Measurements from ENCODE around the gene PACSIN1. TPM values are rescaled to one million over a fixed set of nuclear protein-coding genes. Genes with fewer than 3 reads are reported as not detected.

PACSIN1 gene
- total and polyA plus RNA-seq, 4 donors, result 0.03 to 0.17 (median 0.15) TPM

GRCh38 chr6:34544052-34544604, 78.3 kb downstream of the PACSIN1 start:
- WGBS, result 92% methylated on average over 27 of the region's 27 CpGs
- Histone ChIP-seq H3K36me3 (ENCODE audit: control insufficient read depth in 4 of 4, insufficient read depth in 3 of 4, low read depth in 1 of 4, low read length in 3 of 4) (no peaks in the 10 kb centered on the region), H3K27ac (ENCODE audit: low read depth in 1 of 2, low read length in 2 of 2) (no peak overlapping the region), H3K9me3 (ENCODE audit: control insufficient read depth in 4 of 4, low read length in 3 of 4) (no peaks in the 10 kb centered on the region), H3K27me3 (ENCODE audit: control insufficient read depth in 4 of 4, insufficient read depth in 4 of 4, low read length in 3 of 4) (no peaks in the 10 kb centered on the region), H3K4me1 (ENCODE audit: control insufficient read depth in 4 of 4, insufficient read depth in 4 of 4, low read length in 3 of 4) (peaks cover 4 to 14% (median 4%) of the 10 kb centered on the region in 4 donors), H3K9ac (ENCODE audit: low read depth in 1 of 2, low read length in 2 of 2) (no peak overlapping the region), H3K4me3 (ENCODE audit: low read depth in 1 of 3, low read length in 3 of 3) (no peak overlapping the region)
- no peak for TF ChIP-seq NR2F2 (IDR thresholded peaks at IDR 0.05)
- no peak for TF ChIP-seq YY1 (IDR thresholded peaks at IDR 0.05)
- TF ChIP-seq GABPA (IDR thresholded peaks at IDR 0.05 in 1 of 2, conservative IDR thresholded peaks at IDR 0.05 in 1 of 2), result no peak
- no peak for TF ChIP-seq ATF3 (IDR thresholded peaks at IDR 0.05)
- no peak for TF ChIP-seq RXRA (IDR thresholded peaks at IDR 0.05)
- no peak for TF ChIP-seq JUND (IDR thresholded peaks at IDR 0.05)
- TF ChIP-seq RAD21 (IDR thresholded peaks at IDR 0.05), result no peak
- no peak for DNase-seq (ENCODE audit: low spot score)

GRCh38 chr6:34544776-34545471, 79.0 kb downstream of the PACSIN1 start:
- no peaks in the 10 kb centered on the region for H3K27me3 ChIP-seq (ENCODE audit: control insufficient read depth in 4 of 4, insufficient read depth in 4 of 4, low read length in 3 of 4)
- no peaks in the 10 kb centered on the region for H3K36me3 ChIP-seq (ENCODE audit: control insufficient read depth in 4 of 4, insufficient read depth in 3 of 4, low read depth in 1 of 4, low read length in 3 of 4)
- DNase-seq (ENCODE audit: low spot score), result no peak
- no peaks in the 10 kb centered on the region for H3K9me3 ChIP-seq (ENCODE audit: control insufficient read depth in 4 of 4, low read length in 3 of 4)
- H3K9ac ChIP-seq (ENCODE audit: low read depth in 1 of 2, low read length in 2 of 2), result no peak overlapping the region
- no peak for TF ChIP-seq ATF3 (IDR thresholded peaks at IDR 0.05)
- no peak for TF ChIP-seq HNF4A (conservative IDR thresholded peaks at IDR 0.05)
- no peak for TF ChIP-seq EGR1 (IDR thresholded peaks at IDR 0.05; ENCODE audit: low read depth in 2 of 2)
- H3K4me3 ChIP-seq (ENCODE audit: low read depth in 1 of 3, low read length in 3 of 3), result no peak overlapping the region
- WGBS, result 89% methylated on average over 13 of the region's 13 CpGs
- peaks cover 4 to 14% (median 4%) of the 10 kb centered on the region in 4 donors for H3K4me1 ChIP-seq (ENCODE audit: control insufficient read depth in 4 of 4, insufficient read depth in 4 of 4, low read length in 3 of 4)
- H3K27ac ChIP-seq (ENCODE audit: low read depth in 1 of 2, low read length in 2 of 2), result no peak overlapping the region

- Histone ChIP-seq H3K36me3 (ENCODE audit: control insufficient read depth in 4 of 4, insufficient read depth in 3 of 4, low read depth in 1 of 4, low read length in 3 of 4) (no peaks in the 10 kb centered on the region), H3K9me3 (ENCODE audit: control insufficient read depth in 4 of 4, low read length in 3 of 4) (no peaks in the 10 kb centered on the region), H3K9ac (ENCODE audit: low read depth in 1 of 2, low read length in 2 of 2) (no peak overlapping the region), H3K27ac (ENCODE audit: low read depth in 1 of 2, low read length in 2 of 2) (no peak overlapping the region), H3K4me3 (ENCODE audit: low read depth in 1 of 3, low read length in 3 of 3) (no peak overlapping the region), H3K4me1 (ENCODE audit: control insufficient read depth in 4 of 4, insufficient read depth in 4 of 4, low read length in 3 of 4) (peaks cover 4 to 14% (median 4%) of the 10 kb centered on the region in 4 donors), H3K27me3 (ENCODE audit: control insufficient read depth in 4 of 4, insufficient read depth in 4 of 4, low read length in 3 of 4) (no peaks in the 10 kb centered on the region)
- DNase-seq (ENCODE audit: low spot score), result no peak
- WGBS, result 26% methylated on average over 11 of the region's 11 CpGs
- TF ChIP-seq SP1 (IDR thresholded peaks at IDR 0.05) (no peak), FOXA1 (IDR thresholded peaks at IDR 0.05) (no peak), NR2F2 (IDR thresholded peaks at IDR 0.05) (no peak), ZBTB33 (IDR thresholded peaks at IDR 0.05) (no peak), JUND (IDR thresholded peaks at IDR 0.05) (no peak), MAX (IDR thresholded peaks at IDR 0.05) (no peak), YY1 (IDR thresholded peaks at IDR 0.05) (no peak), HNF4A (conservative IDR thresholded peaks at IDR 0.05) (no peak), GABPA (IDR thresholded peaks at IDR 0.05 in 1 of 2, conservative IDR thresholded peaks at IDR 0.05 in 1 of 2) (no peak), RXRA (IDR thresholded peaks at IDR 0.05) (no peak), HNF4G (IDR thresholded peaks at IDR 0.05) (no peak), REST (IDR thresholded peaks at IDR 0.05) (no peak), EGR1 (IDR thresholded peaks at IDR 0.05; ENCODE audit: low read depth in 2 of 2) (no peak), ATF3 (IDR thresholded peaks at IDR 0.05) (no peak), FOXA2 (IDR thresholded peaks at IDR 0.05) (no peak)
These were observed 80.9 kb downstream of the PACSIN1 start for GRCh38 chr6:34546551-34547321.
